K562 (cell line): ENCODE measurements around the gene STK24. TPM values are rescaled to one million over a fixed set of nuclear protein-coding genes. Genes with fewer than 3 reads are reported as not detected.

Experiments used
- AFF4 ChIP-seq: sonication (generic); formaldehyde crosslinking; IDR thresholded peaks from 2 replicates; pipeline ENCODE4 v1.8.0; 2023; ENCODE audit warnings: mild to moderate bottlenecking, missing genetic modification reagents
- BRCA1 ChIP-seq, 2 experiments: fragments of 450-650 bp in 1 of 2; sonication (generic) in 1 of 2; formaldehyde crosslinking in 1 of 2; IDR thresholded peaks; 2 replicates each; pipeline versions ENCODE4 v1.5.0 to v1.6.1; 2017 to 2020; ENCODE audit warnings: mild to moderate bottlenecking in 1 of 2, missing genetic modification reagents in 1 of 2
- CBFA2T3 ChIP-seq: fragments of 450-650 bp; IDR thresholded peaks from 2 replicates; pipeline ENCODE4 v1.6.1; 2017
- CBX5 ChIP-seq: IDR thresholded peaks from 2 replicates; pipeline ENCODE4 v1.6.1; 2014; ENCODE audit warnings: low read depth, borderline replicate concordance
- GTF2F1 ChIP-seq: IDR thresholded peaks from 2 replicates; pipeline ENCODE4 v1.6.1; 2011; ENCODE audit warnings: low read depth, low read length, improper control_type of control experiment
- KLF1 ChIP-seq: fragments of 450-650 bp; IDR thresholded peaks from 2 replicates; pipeline ENCODE4 v1.6.1; 2016; ENCODE audit warnings: missing genetic modification characterization, missing compliant biosample characterization
- MAFF ChIP-seq: IDR thresholded peaks from 2 replicates; pipeline ENCODE4 v1.6.1; 2012; ENCODE audit warnings: low read length, improper control_type of control experiment
- MYC ChIP-seq, 2 experiments: fragments of 250-450 bp in 1 of 2; sonication (Bioruptor Pico) in 1 of 2; IDR thresholded peaks; 2 replicates each; pipeline versions ENCODE4 v1.5.1 to v1.6.1; 2012 to 2021; ENCODE audit warnings: low read depth in 2 of 2, borderline replicate concordance in 1 of 2, improper control_type of control experiment in 1 of 2, low read length in 1 of 2, mild to moderate bottlenecking in 1 of 2, moderate library complexity in 1 of 2
- NBN ChIP-seq: fragments of 450-650 bp; IDR thresholded peaks from 2 replicates; pipeline ENCODE4 v1.6.1; 2016; ENCODE audit warnings: low read depth, mild to moderate bottlenecking
- NR1H2 ChIP-seq: sonication (generic); formaldehyde crosslinking; IDR thresholded peaks from 2 replicates; pipeline ENCODE4 v1.4.0; 2020; ENCODE audit warnings: mild to moderate bottlenecking, missing genetic modification reagents
- NRF1 ChIP-seq, 2 experiments: fragments of 450-650 bp; IDR thresholded peaks in 1 of 2; conservative IDR thresholded peaks in 1 of 2; 2 replicates each; pipeline ENCODE4 v1.6.1; 2014; ENCODE audit warnings: mild to moderate bottlenecking in 2 of 2
- PHF20 ChIP-seq: fragments of 450-650 bp; IDR thresholded peaks from 2 replicates; pipeline ENCODE4 v1.6.1; 2018; ENCODE audit not compliant: partially characterized antibody
- PML ChIP-seq: IDR thresholded peaks from 2 replicates; pipeline ENCODE4 v1.6.1; 2012; ENCODE audit warnings: low read length, inconsistent platforms
- STAT5A ChIP-seq: IDR thresholded peaks from 2 replicates; pipeline ENCODE4 v1.6.1; 2012; ENCODE audit warnings: low read length, inconsistent platforms, borderline replicate concordance
- TAF9B ChIP-seq: fragments of 450-650 bp; IDR thresholded peaks from 2 replicates; pipeline ENCODE4 v1.6.1; 2018; ENCODE audit warnings: mild to moderate bottlenecking; ENCODE audit not compliant: partially characterized antibody
- TGIF2 ChIP-seq: sonication (generic); formaldehyde crosslinking; IDR thresholded peaks from 2 replicates; pipeline ENCODE4 v1.8.1; 2022; ENCODE audit warnings: mild to moderate bottlenecking, missing genetic modification reagents, moderate library complexity
- ZNF121 ChIP-seq: sonication (generic); formaldehyde crosslinking; conservative IDR thresholded peaks from 2 replicates; pipeline ENCODE4 v1.8.0; 2022; ENCODE audit warnings: missing genetic modification reagents
- ZNF232 ChIP-seq: sonication (generic); formaldehyde crosslinking; IDR thresholded peaks from 2 replicates; pipeline ENCODE4 v1.8.0; 2022; ENCODE audit warnings: mild to moderate bottlenecking, missing genetic modification reagents
- ZNF395 ChIP-seq: fragments of 200-800 bp; sonication (Bioruptor generic); IDR thresholded peaks from 2 replicates; pipeline ENCODE4 v1.6.1; 2017; ENCODE audit warnings: missing genetic modification characterization, missing compliant biosample characterization
- polyA plus RNA-seq, 8 experiments: library from polyadenylated mRNA; depleted of rRNA in 4 of 8; stranded (reverse) in 5 of 8; unstranded in 3 of 8; fragments of >200 nt; fragmentation: Nextera tagmentation in 2 of 8; fragmentation: Illumina TruSeq in 1 of 8; extraction: Ambion mirVana in 2 of 8; extraction: Trizol in 1 of 8; gene quantifications; 2 replicates each; pipeline versions ENCODE4 v1.2.1 to v1.2.3, GENCODE V29; 2011 to 2014; ENCODE audit warnings: inconsistent platforms in 1 of 8, missing spikeins in 1 of 8
- total RNA-seq, 7 experiments: library from RNA; depleted of rRNA in 6 of 7; stranded (reverse); fragments of >200 nt in 6 of 7; fragmentation: Illumina TruSeq in 2 of 7; extraction: Trizol in 2 of 7; gene quantifications; 2 replicates each; pipeline versions ENCODE4 v1.2.1 to v1.2.3, GENCODE V29; 2011 to 2021; ENCODE audit warnings: low replicate concordance in 1 of 7
- TF ChIP-seq, protein P1 (sequence below): fragments of 250-450 bp; sonication (Bioruptor Pico); IDR thresholded peaks from 2 replicates; pipeline ENCODE4 v1.8.0; 2022; ENCODE audit warnings: moderate library complexity, mild to moderate bottlenecking, inconsistent platforms

STK24 gene
- total and polyA plus RNA-seq, 9 of the 15 experiments (the other 6 are each of a cell fraction or from before 2014, with no cell fraction given), result 3.8 to 78.4 (median 28.2) TPM

DNA sequence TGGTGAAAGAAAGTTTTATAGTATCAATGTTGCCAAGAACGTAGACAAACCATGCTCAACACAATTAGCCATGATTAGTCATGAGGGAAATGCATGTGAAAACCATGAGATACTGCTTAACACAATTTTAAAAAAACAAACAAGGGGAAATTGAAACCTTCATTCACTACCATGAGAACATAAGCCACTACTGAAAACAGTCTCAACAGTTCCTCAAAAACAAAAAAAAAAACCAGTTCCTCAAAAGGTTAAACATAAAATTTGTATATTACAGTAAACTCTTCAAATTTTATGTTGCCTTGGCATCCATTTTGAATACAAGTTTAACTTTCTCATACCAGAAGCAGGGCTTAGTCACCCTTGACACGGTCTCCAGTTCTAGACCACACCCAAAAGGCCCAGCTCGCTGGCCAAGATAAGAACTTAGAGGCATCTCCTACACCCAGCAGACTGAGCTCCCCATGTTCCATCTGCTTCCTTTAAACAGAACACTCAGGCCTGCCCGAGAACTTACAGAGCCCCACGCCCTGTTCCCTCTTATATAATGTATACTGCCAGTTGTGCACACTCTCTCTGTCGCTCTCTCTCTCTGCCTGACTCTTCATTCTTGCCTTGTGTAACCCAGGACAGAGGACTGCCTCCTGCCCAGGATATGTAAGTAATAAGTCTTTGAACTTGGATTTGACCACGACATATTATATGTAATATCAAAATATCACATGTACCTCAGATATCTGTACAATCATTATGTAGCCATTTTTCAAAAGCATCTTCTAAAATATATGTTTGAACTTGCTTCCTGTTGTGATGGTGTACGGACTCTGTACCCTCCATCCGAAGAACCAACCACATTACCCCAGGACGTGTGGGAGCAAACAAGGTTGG is 67.4 kb downstream of the STK24 start (continued):
- TF ChIP-seq AFF4, result 0 out of 2 replicates have a peak, but pooled peaks have one; percentile 59
- no peak for TF ChIP-seq GTF2F1
- TF ChIP-seq TAF9B, result peak; percentile 37
- TF ChIP-seq CBFA2T3, result peak; percentile 92
- TF ChIP-seq, protein P1, sequence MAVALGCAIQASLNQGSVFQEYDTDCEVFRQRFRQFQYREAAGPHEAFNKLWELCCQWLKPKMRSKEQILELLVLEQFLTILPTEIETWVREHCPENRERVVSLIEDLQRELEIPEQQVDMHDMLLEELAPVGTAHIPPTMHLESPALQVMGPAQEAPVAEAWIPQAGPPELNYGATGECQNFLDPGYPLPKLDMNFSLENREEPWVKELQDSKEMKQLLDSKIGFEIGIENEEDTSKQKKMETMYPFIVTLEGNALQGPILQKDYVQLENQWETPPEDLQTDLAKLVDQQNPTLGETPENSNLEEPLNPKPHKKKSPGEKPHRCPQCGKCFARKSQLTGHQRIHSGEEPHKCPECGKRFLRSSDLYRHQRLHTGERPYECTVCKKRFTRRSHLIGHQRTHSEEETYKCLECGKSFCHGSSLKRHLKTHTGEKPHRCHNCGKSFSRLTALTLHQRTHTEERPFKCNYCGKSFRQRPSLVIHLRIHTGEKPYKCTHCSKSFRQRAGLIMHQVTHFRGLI (CRISPR knock-in tag), result 0 out of 2 replicates have a peak, but pooled peaks have one; percentile 22
- no peak for TF ChIP-seq ZNF121 (CRISPR knock-in tag)
- peak; percentile 95 for TF ChIP-seq KLF1 (tag)
- no peak for TF ChIP-seq PHF20
- TF ChIP-seq NR1H2 (CRISPR knock-in tag), result no peak
- peak; percentile 52; the same call in 1 of the 2 replicates for TF ChIP-seq PML
- peak; percentile 78 for TF ChIP-seq ZNF395 (CRISPR knock-in tag)
- peak in 1 of 2 experiments; percentile 35; a peak in 2 of 4 replicates for TF ChIP-seq NRF1 (conservative IDR thresholded peaks at IDR 0.05 in 1 of 2, IDR thresholded peaks at IDR 0.05 in 1 of 2)
- TF ChIP-seq MYC (IDR thresholded peaks at IDR 0.05; ENCODE audit: low read depth, low read length), result peak; percentile 39; the same call in 1 of the 2 replicates
- TF ChIP-seq MYC (CRISPR knock-in tag; IDR thresholded peaks at IDR 0.05; ENCODE audit: borderline replicate concordance, low read depth), result no peak
- TF ChIP-seq ZNF232 (CRISPR knock-in tag), result no peak
- TF ChIP-seq STAT5A, result peak; percentile 74; the same call in 1 of the 2 replicates
- TF ChIP-seq CBX5, result no peak
- no peak for TF ChIP-seq TGIF2 (CRISPR knock-in tag)
- no peak; the same call in 1 of the 2 replicates for TF ChIP-seq NBN
- no peak for TF ChIP-seq BRCA1 (IDR thresholded peaks at IDR 0.05)
- no peak for TF ChIP-seq BRCA1 (CRISPR knock-in tag; IDR thresholded peaks at IDR 0.05)
- no peak for TF ChIP-seq MAFF
